GM18517 (cell line): Measurements from ENCODE around the gene SCPEP1.
"Not testable (repeated sequence)": the region's sequence is repeated elsewhere in the genome, so short reads cannot be mapped to it uniquely, and the experiment has no call there.

Source experiments
- ATAC-seq: cut with Tn5 transposase; IDR thresholded peaks from one replicate; pipeline ENCODE4 v1.9.1; 2021; ENCODE audit warnings: mild to moderate bottlenecking, moderate library complexity; ENCODE audit not compliant: unreplicated experiment

SCPEP1 gene

GRCh38 chr17:56977673-56978395 is at the start of gene SCPEP1:
SCPEP1 (plus strand) TSS chr17:56978131; CDS start chr17:56978160, 29 bp downstream.
- ATAC-seq, result peak; percentile 52

- no peak for ATAC-seq
Observed at GRCh38 chr17:56928586-56928985, 49.3 kb upstream of the SCPEP1 start.

GRCh38 chr17:56929362-56929969 is 48.5 kb upstream of the SCPEP1 start:
- no peak for ATAC-seq

GRCh38 chr17:56930739-56931337 is 47.1 kb upstream of the SCPEP1 start:
- ATAC-seq, result no peak

GRCh38 chr17:56933151-56933745 is 44.7 kb upstream of the SCPEP1 start:
- ATAC-seq, result no peak

- ATAC-seq, result no peak
Observed at GRCh38 chr17:56933868-56934267, 44.1 kb upstream of the SCPEP1 start.

- no peak for ATAC-seq
Observed at GRCh38 chr17:56934280-56934679, 43.7 kb upstream of the SCPEP1 start.

GRCh38 chr17:56935461-56935860 is 42.5 kb upstream of the SCPEP1 start:
- ATAC-seq, result no peak

- ATAC-seq, result no peak
Observed at GRCh38 chr17:56936697-56937322, 41.1 kb upstream of the SCPEP1 start.

GRCh38 chr17:56937687-56938086 is 40.2 kb upstream of the SCPEP1 start:
- no peak for ATAC-seq

- ATAC-seq, result not testable (repeated sequence)
Observed at GRCh38 chr17:56938206-56938605, 39.7 kb upstream of the SCPEP1 start.

GRCh38 chr17:56939869-56940484 is 38.0 kb upstream of the SCPEP1 start:
- no peak for ATAC-seq

GRCh38 chr17:56943505-56944125 is 34.3 kb upstream of the SCPEP1 start:
- ATAC-seq, result no peak

GRCh38 chr17:56945938-56946505 is 31.9 kb upstream of the SCPEP1 start:
- no peak for ATAC-seq

- no peak for ATAC-seq
Observed at GRCh38 chr17:56947741-56948140, 30.2 kb upstream of the SCPEP1 start.

GRCh38 chr17:56948491-56948890 is 29.4 kb upstream of the SCPEP1 start:
- no peak for ATAC-seq

GRCh38 chr17:56949595-56949994 is 28.3 kb upstream of the SCPEP1 start:
- no peak for ATAC-seq

GRCh38 chr17:56956992-56957391 is 20.9 kb upstream of the SCPEP1 start:
- no peak for ATAC-seq

GRCh38 chr17:56960596-56961538 is 17.1 kb upstream of the SCPEP1 start, which contains the start of gene COIL:
COIL (minus strand) TSS chr17:56961050; CDS start chr17:56961019, 31 bp downstream.
- ATAC-seq, result peak; percentile 92
